SK-N-SH (cell line): ENCODE data around the gene MAPK8IP3. TPM values are rescaled to one million over a fixed set of nuclear protein-coding genes. Genes with fewer than 3 reads are reported as not detected.

Experiments used
- CTCF ChIA-PET: fragments of 300-600, 350-600 bp; formaldehyde crosslinking; extraction: SDS; loops from one replicate; lab custom pipeline; 2021; lab: Yijun Ruan, JAX
- POLR2A ChIA-PET: fragments of 350-600 bp; sonication (Branson Sonifier 250); formaldehyde crosslinking; extraction: SDS; loops from one replicate; lab custom pipeline; 2020; ENCODE audit warnings: antibody characterized with exemption, inconsistent platforms; lab: Yijun Ruan, JAX
- DNase-seq: peaks from one replicate; pipeline ENCODE4 v3.0.0; 2012
- H2AFZ ChIP-seq: fragments of 200-600 bp; sonication (generic); 2 replicates; pipeline ENCODE4 v1.8.1; 2016; ENCODE audit warnings: antibody characterized with exemption, mild to moderate bottlenecking, low read depth
- H3F3A ChIP-seq: fragments of 200-600 bp; sonication (generic); replicated peaks from 2 replicates; pipeline ENCODE3; 2016; ENCODE audit warnings: antibody characterized with exemption, mild to moderate bottlenecking; ENCODE audit not compliant: insufficient read depth
- H3K27ac ChIP-seq, 2 experiments: fragments of 200-500 bp in 1 of 2; fragments of 200-600 bp in 1 of 2; sonication (Bioruptor generic) in 1 of 2; sonication (generic), shearing (Covaris generic) in 1 of 2; 2 replicates each; pipeline versions ENCODE4 v1.5.1 to v1.6.1; 2014 to 2016; ENCODE audit warnings: low read depth in 2 of 2, inconsistent platforms in 1 of 2, low read length in 1 of 2, mild to moderate bottlenecking in 1 of 2, mixed read lengths in 1 of 2
- H3K27me3 ChIP-seq: fragments of 200-600 bp; sonication (generic), shearing (Covaris generic); 2 replicates; pipeline ENCODE4 v1.6.1; 2016; ENCODE audit warnings: mixed run types; ENCODE audit not compliant: insufficient read depth
- H3K36me3 ChIP-seq, 2 experiments: fragments of 200-500 bp in 1 of 2; fragments of 200-600 bp in 1 of 2; sonication (Bioruptor generic) in 1 of 2; sonication (generic) in 1 of 2; replicated peaks in 1 of 2; 2 replicates each; pipeline versions ENCODE3 to v1.5.1; 2014 to 2016; ENCODE audit warnings: low read length in 1 of 2, mild to moderate bottlenecking in 1 of 2; ENCODE audit not compliant: insufficient read depth in 2 of 2, control insufficient read depth in 1 of 2
- H3K4me1 ChIP-seq, 2 experiments: fragments of 200-500 bp in 1 of 2; fragments of 200-600 bp in 1 of 2; sonication (Bioruptor generic) in 1 of 2; sonication (generic), shearing (Covaris generic) in 1 of 2; 2 replicates each; pipeline versions ENCODE4 v1.5.1 to v1.6.1; 2014 to 2016; ENCODE audit warnings: low read depth in 1 of 2, low read length in 1 of 2, mixed run types in 1 of 2; ENCODE audit not compliant: insufficient read depth in 2 of 2, control insufficient read depth in 1 of 2
- H3K4me2 ChIP-seq: fragments of 200-600 bp; sonication (generic), shearing (Covaris generic); 2 replicates; pipeline ENCODE4 v1.6.1; 2017; ENCODE audit warnings: mixed run types
- H3K4me3 ChIP-seq, 2 experiments: fragments of 200-500 bp in 1 of 2; fragments of 200-600 bp in 1 of 2; sonication (Bioruptor generic) in 1 of 2; sonication (generic), shearing (Covaris generic) in 1 of 2; 2 replicates each; pipeline versions ENCODE4 v1.5.1 to v1.8.1; 2014 to 2016; ENCODE audit warnings: low read depth in 2 of 2, inconsistent platforms in 1 of 2, low read length in 1 of 2, mild to moderate bottlenecking in 1 of 2, mixed read lengths in 1 of 2, moderate library complexity in 1 of 2
- H3K79me2 ChIP-seq: fragments of 200-600 bp; sonication (generic); 2 replicates; pipeline ENCODE4 v1.8.1; 2017; ENCODE audit warnings: mild to moderate bottlenecking; ENCODE audit not compliant: insufficient read depth
- H3K9ac ChIP-seq: fragments of 200-600 bp; sonication (generic); 2 replicates; pipeline ENCODE4 v1.6.1; 2017; ENCODE audit warnings: mixed run types
- H3K9me2 ChIP-seq: fragments of 200-600 bp; sonication (generic); 2 replicates; pipeline ENCODE4 v1.6.1; 2017; ENCODE audit warnings: mixed run types
- H3K9me3 ChIP-seq: fragments of 200-600 bp; sonication (generic); 2 replicates; pipeline ENCODE4 v1.6.1; 2017; ENCODE audit warnings: mixed run types, mild to moderate bottlenecking, moderate library complexity
- H4K20me1 ChIP-seq: fragments of 200-600 bp; sonication (generic); 2 replicates; pipeline ENCODE4 v1.6.1; 2017; ENCODE audit warnings: mild to moderate bottlenecking, mixed run types; ENCODE audit not compliant: insufficient read depth
- EZH2phosphoT487 ChIP-seq: fragments of 200-600 bp; sonication (generic); IDR thresholded peaks from 2 replicates; pipeline ENCODE4 v1.6.1; 2017; ENCODE audit warnings: low read depth, mixed run types, mild to moderate bottlenecking, antibody characterized with exemption, moderate library complexity, borderline replicate concordance
- GATA2 ChIP-seq: sonication (generic); formaldehyde crosslinking; IDR thresholded peaks from 2 replicates; pipeline ENCODE4 v1.5.0; 2020; ENCODE audit warnings: mild to moderate bottlenecking, missing genetic modification reagents
- JUND ChIP-seq: IDR thresholded peaks from 2 replicates; pipeline ENCODE4 v1.4.0; 2012
- MEF2A ChIP-seq: IDR thresholded peaks from 2 replicates; pipeline ENCODE4 v1.4.0; 2012; ENCODE audit warnings: low read depth, borderline replicate concordance
- NRF1 ChIP-seq: IDR thresholded peaks from 2 replicates; pipeline ENCODE4 v1.6.1; 2012; ENCODE audit warnings: low read depth, mild to moderate bottlenecking, low read length
- PBX3 ChIP-seq: IDR thresholded peaks from 2 replicates; pipeline ENCODE4; 2012
- TCF12 ChIP-seq: IDR thresholded peaks from 2 replicates; pipeline ENCODE4 v1.4.0; 2012
- TEAD4 ChIP-seq: IDR thresholded peaks from 2 replicates; pipeline ENCODE4 v1.4.0; 2012; ENCODE audit warnings: mild to moderate bottlenecking, borderline replicate concordance; ENCODE audit not compliant: insufficient read depth
- WGBS: methylation state at CpG from one replicate; pipeline ENCODE4 v1.1.6; 2017; ENCODE audit warnings: low lambda C conversion rate; 5-methylcytosine and 5-hydroxymethylcytosine counted together
- polyA plus RNA-seq, 3 experiments: library from polyadenylated mRNA; depleted of rRNA; stranded (reverse); fragments of >200 nt; gene quantifications; 2 replicates each; pipeline ENCODE4 v1.2.3, GENCODE V29; 2012
- TF ChIP-seq, protein P1 (sequence below): fragments of 200-600 bp; sonication (generic); IDR thresholded peaks from 2 replicates; pipeline ENCODE4 v1.6.1; 2017; ENCODE audit warnings: antibody characterized with exemption, mild to moderate bottlenecking, moderate library complexity
- TF ChIP-seq, protein P2 (sequence below): IDR thresholded peaks from 2 replicates; pipeline ENCODE4 v1.4.0; 2012; ENCODE audit warnings: low read depth, borderline replicate concordance

The MAPK8IP3 gene
- polyA plus RNA-seq, 1 of the 3 experiments (the other 2 are of a cell fraction), result 57.3 TPM

DNA sequence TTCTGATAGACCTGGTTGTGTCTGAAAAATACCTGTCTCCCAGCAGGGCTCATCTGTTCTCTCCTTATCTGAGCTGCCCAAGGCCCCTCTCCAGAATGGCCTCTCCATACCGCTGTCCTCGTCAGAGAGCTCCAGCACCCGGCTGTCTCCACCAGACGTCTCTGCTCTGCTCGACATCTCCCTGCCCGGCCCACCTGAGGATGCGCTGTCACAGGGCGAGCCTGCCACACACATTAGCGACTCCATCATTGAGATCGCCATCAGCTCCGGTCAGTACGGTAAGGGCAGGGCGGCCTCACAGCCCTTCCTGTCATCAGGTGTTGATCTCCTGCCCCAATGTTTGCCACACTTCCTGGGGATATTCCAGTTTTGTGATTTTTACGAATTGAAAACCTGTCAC, 38.1 kb upstream of the MAPK8IP3 start:
- no peak for DNase-seq
- H3K9me3 ChIP-seq, result no peaks in the 10 kb centered on the region
- H4K20me1 ChIP-seq, result no peaks in the 10 kb centered on the region
- H3K9ac ChIP-seq, result no peak overlapping the region
- peaks cover 15 to 90% of the 10 kb centered on the region in 2 experiments for H3K36me3 ChIP-seq
- H3K4me3 ChIP-seq, result no peak overlapping the region
- H2AFZ ChIP-seq, result no peak overlapping the region
- H3K4me2 ChIP-seq, result no peak overlapping the region
- CTCF ChIA-PET, result no interaction called here
- H3K9me2 ChIP-seq, result no peaks in the 10 kb centered on the region
- H3K27me3 ChIP-seq, result no peaks in the 10 kb centered on the region
- H3K27ac ChIP-seq, result no peak overlapping the region
- H3F3A ChIP-seq, result no peaks in the 10 kb centered on the region
- POLR2A ChIA-PET, result interaction anchor here (1.1 kb wide), 1 partner anchor 10 kb away, joined by 3 read pairs; the partner anchor contains the start of gene JPT2
- no peaks in the 10 kb centered on the region for H3K4me1 ChIP-seq
- TF ChIP-seq NRF1 (no peak), TEAD4 (no peak), PBX3 (no peak), GATA2 (CRISPR knock-in tag) (no peak), EZH2phosphoT487 (no peak), TCF12 (no peak), JUND (no peak)
- TF ChIP-seq, protein P1, sequence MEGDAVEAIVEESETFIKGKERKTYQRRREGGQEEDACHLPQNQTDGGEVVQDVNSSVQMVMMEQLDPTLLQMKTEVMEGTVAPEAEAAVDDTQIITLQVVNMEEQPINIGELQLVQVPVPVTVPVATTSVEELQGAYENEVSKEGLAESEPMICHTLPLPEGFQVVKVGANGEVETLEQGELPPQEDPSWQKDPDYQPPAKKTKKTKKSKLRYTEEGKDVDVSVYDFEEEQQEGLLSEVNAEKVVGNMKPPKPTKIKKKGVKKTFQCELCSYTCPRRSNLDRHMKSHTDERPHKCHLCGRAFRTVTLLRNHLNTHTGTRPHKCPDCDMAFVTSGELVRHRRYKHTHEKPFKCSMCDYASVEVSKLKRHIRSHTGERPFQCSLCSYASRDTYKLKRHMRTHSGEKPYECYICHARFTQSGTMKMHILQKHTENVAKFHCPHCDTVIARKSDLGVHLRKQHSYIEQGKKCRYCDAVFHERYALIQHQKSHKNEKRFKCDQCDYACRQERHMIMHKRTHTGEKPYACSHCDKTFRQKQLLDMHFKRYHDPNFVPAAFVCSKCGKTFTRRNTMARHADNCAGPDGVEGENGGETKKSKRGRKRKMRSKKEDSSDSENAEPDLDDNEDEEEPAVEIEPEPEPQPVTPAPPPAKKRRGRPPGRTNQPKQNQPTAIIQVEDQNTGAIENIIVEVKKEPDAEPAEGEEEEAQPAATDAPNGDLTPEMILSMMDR, result no peak
- TF ChIP-seq, protein P2, sequence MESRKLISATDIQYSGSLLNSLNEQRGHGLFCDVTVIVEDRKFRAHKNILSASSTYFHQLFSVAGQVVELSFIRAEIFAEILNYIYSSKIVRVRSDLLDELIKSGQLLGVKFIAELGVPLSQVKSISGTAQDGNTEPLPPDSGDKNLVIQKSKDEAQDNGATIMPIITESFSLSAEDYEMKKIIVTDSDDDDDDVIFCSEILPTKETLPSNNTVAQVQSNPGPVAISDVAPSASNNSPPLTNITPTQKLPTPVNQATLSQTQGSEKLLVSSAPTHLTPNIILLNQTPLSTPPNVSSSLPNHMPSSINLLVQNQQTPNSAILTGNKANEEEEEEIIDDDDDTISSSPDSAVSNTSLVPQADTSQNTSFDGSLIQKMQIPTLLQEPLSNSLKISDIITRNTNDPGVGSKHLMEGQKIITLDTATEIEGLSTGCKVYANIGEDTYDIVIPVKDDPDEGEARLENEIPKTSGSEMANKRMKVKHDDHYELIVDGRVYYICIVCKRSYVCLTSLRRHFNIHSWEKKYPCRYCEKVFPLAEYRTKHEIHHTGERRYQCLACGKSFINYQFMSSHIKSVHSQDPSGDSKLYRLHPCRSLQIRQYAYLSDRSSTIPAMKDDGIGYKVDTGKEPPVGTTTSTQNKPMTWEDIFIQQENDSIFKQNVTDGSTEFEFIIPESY, result no peak
- WGBS, result 97% methylated on average over 14 of the region's 14 CpGs
- H3K79me2 ChIP-seq, result no peaks in the 10 kb centered on the region

GRCh38 chr16:1668612-1669319, 37.2 kb upstream of the MAPK8IP3 start:
- no peak overlapping the region for H2AFZ ChIP-seq
- DNase-seq, result no peak
- no peaks in the 10 kb centered on the region for H3K9me2 ChIP-seq
- POLR2A ChIA-PET, result interaction anchor here (0.5 kb wide), 1 partner anchor 240 kb away, joined by 4 read pairs; no protein-coding TSS in a partner anchor
- CTCF ChIA-PET, result interaction anchor here (1.5 kb wide), 1 partner anchor 55 kb away, joined by 5 read pairs; no protein-coding TSS in a partner anchor
- H3K4me2 ChIP-seq, result no peak overlapping the region
- no peaks in the 10 kb centered on the region for H3K79me2 ChIP-seq
- H3K4me3 ChIP-seq, result no peak overlapping the region
- no peak overlapping the region for H3K9ac ChIP-seq
- peaks cover 10 to 86% of the 10 kb centered on the region in 2 experiments for H3K36me3 ChIP-seq
- H3K9me3 ChIP-seq, result no peaks in the 10 kb centered on the region
- no peak for TF ChIP-seq MEF2A
- no peaks in the 10 kb centered on the region for H3K27me3 ChIP-seq
- 97% methylated on average over 19 of the region's 23 CpGs for WGBS
- H3K4me1 ChIP-seq, result no peaks in the 10 kb centered on the region
- H3K27ac ChIP-seq, result no peak overlapping the region
- H4K20me1 ChIP-seq, result no peaks in the 10 kb centered on the region
- H3F3A ChIP-seq, result no peaks in the 10 kb centered on the region
